Measurements from ENCODE around the gene LCNL1. TPM values are rescaled to one million over a fixed set of nuclear protein-coding genes. Genes with fewer than 3 reads are reported as not detected.

The LCNL1 gene
- total and polyA plus RNA-seq, 2 donors (not counting 1 experiment from before 2014, with no cell fraction given), result not detected

- H3K27me3 Mint-ChIP-seq, result no peaks in the 10 kb centered on the region
- intact Hi-C loops (cut with micrococcal nuclease), result no loop called here
- H3K9me3 Mint-ChIP-seq (ENCODE audit: insufficient read depth), result no peaks in the 10 kb centered on the region
- WGBS (ENCODE audit: insufficient coverage), result 59% methylated on average over 8 of the region's 15 CpGs
- ChIA-PET POLR2A (interaction anchor here (1.0 to 1.3 kb wide), 2 partner anchors 52 to 87 kb away, joined by 4 to 6 read pairs; no protein-coding TSS in a partner anchor), CTCF (interaction anchor here (0.6 to 2.7 kb wide), 18 partner anchors 9 to 475 kb away, joined by 3 to 39 read pairs (median 5); partner anchors contain the start of genes AJM1, EXD3, FUT7 and MAN1B1)
- Histone ChIP-seq H4K20me1 (ENCODE audit: control insufficient read depth, insufficient read depth, low read length, poor library complexity, severe bottlenecking) (peaks cover 11% of the 10 kb centered on the region), H3K27me3 (replicated peaks in 1 of 4; ENCODE audit: control extremely low read depth in 1 of 4, control insufficient read depth in 3 of 4, insufficient read depth in 4 of 4, low read length in 3 of 4) (no peaks in the 10 kb centered on the region), H2AFZ (ENCODE audit: insufficient read depth, low read depth, low read length, poor library complexity, severe bottlenecking) (no peak overlapping the region), H3K4me1 (ENCODE audit: control insufficient read depth in 2 of 2, insufficient read depth in 2 of 2, low read length in 2 of 2) (peaks cover 16 to 25% of the 10 kb centered on the region in 2 donors), H3K36me3 (replicated peaks in 1 of 2; ENCODE audit: control extremely low read depth in 1 of 2, control insufficient read depth in 1 of 2, extremely low read depth in 1 of 2, insufficient read depth in 2 of 2, low read length in 1 of 2) (peaks cover 0 to 2% of the 10 kb centered on the region in 2 experiments), H3K4me2 (replicated peaks; ENCODE audit: low read depth, low read length, poor library complexity, severe bottlenecking) (no peak overlapping the region), H3K9me3 (ENCODE audit: control extremely low read depth in 1 of 3, control insufficient read depth in 2 of 3, insufficient read depth in 1 of 3, low read length in 2 of 3) (no peaks in the 10 kb centered on the region), H3K27ac (ENCODE audit: low read length in 2 of 2) (no peak overlapping the region), H3K79me2 (ENCODE audit: control insufficient read depth, insufficient read depth, low read length) (peaks cover 10% of the 10 kb centered on the region), H3K9ac (ENCODE audit: low read length) (no peak overlapping the region), H3K4me3 (ENCODE audit: control extremely low read depth in 1 of 5, extremely low read depth in 1 of 5, insufficient read depth in 1 of 5, low read depth in 2 of 5, low read length in 4 of 5) (no peak overlapping the region)
- H3K4me3 Mint-ChIP-seq, result peak overlapping the region; percentile 61
- ATAC-seq (ENCODE audit: low read depth) (no peak), DNase-seq (no peak)
- TF ChIP-seq CTCF (IDR thresholded peaks at IDR 0.05) (no peak), EZH2 (IDR thresholded peaks at IDR 0.05; ENCODE audit: borderline replicate concordance, insufficient read depth, low read depth, low read length, poor library complexity, severe bottlenecking) (no peak)
- peaks cover 12% of the 10 kb centered on the region for H3K4me1 Mint-ChIP-seq
- peak overlapping the region; percentile 20 for H3K27ac Mint-ChIP-seq
These were observed 34.8 kb upstream of the LCNL1 start for GRCh38 chr9:136947955-136948510.

GRCh38 chr9:136949239-136949816, 33.5 kb upstream of the LCNL1 start:
- no peaks in the 10 kb centered on the region for H3K9me3 ChIP-seq (ENCODE audit: control extremely low read depth in 1 of 3, control insufficient read depth in 2 of 3, insufficient read depth in 1 of 3, low read length in 2 of 3)
- no peaks in the 10 kb centered on the region for H3K79me2 ChIP-seq (ENCODE audit: control insufficient read depth, insufficient read depth, low read length)
- H3K9ac ChIP-seq (ENCODE audit: low read length), result peak overlapping the region; percentile 66
- no peak for DNase-seq
- WGBS (ENCODE audit: insufficient coverage), result 13% methylated on average over 18 of the region's 22 CpGs
- H3K36me3 ChIP-seq (replicated peaks in 1 of 2; ENCODE audit: control extremely low read depth in 1 of 2, control insufficient read depth in 1 of 2, extremely low read depth in 1 of 2, insufficient read depth in 2 of 2, low read length in 1 of 2), result no peaks in the 10 kb centered on the region
- H3K4me1 ChIP-seq (ENCODE audit: control insufficient read depth in 2 of 2, insufficient read depth in 2 of 2, low read length in 2 of 2), result peaks cover 10 to 19% of the 10 kb centered on the region in 2 donors
- H3K27ac ChIP-seq (ENCODE audit: low read length in 2 of 2), result peak overlapping the region; percentile 41 to 72
- no peak for ATAC-seq (ENCODE audit: low read depth)
- Mint-ChIP-seq H3K27ac (peak overlapping the region; percentile 83), H3K9me3 (ENCODE audit: insufficient read depth) (no peaks in the 10 kb centered on the region), H3K4me3 (peak overlapping the region; percentile 88), H3K27me3 (no peaks in the 10 kb centered on the region), H3K4me1 (peaks cover 12% of the 10 kb centered on the region)
- peak overlapping the region; percentile 94 for H3K4me2 ChIP-seq (replicated peaks; ENCODE audit: low read depth, low read length, poor library complexity, severe bottlenecking)
- H4K20me1 ChIP-seq (ENCODE audit: control insufficient read depth, insufficient read depth, low read length, poor library complexity, severe bottlenecking), result no peaks in the 10 kb centered on the region
- intact Hi-C loops (cut with micrococcal nuclease), result no loop called here
- ChIA-PET CTCF (interaction anchor here (1.0 kb wide), 3 partner anchors 80 to 86 kb away, joined by 3 to 5 read pairs (median 4); partner anchors contain the start of gene FUT7), POLR2A (interaction anchor here (0.7 kb wide), 4 partner anchors 10 to 724 kb away, joined by 3 to 7 read pairs (median 3); no protein-coding TSS in a partner anchor)
- peak overlapping the region; percentile 94 for H2AFZ ChIP-seq (ENCODE audit: insufficient read depth, low read depth, low read length, poor library complexity, severe bottlenecking)
- no peak for TF ChIP-seq EZH2 (IDR thresholded peaks at IDR 0.05; ENCODE audit: borderline replicate concordance, insufficient read depth, low read depth, low read length, poor library complexity, severe bottlenecking)
- TF ChIP-seq CTCF (IDR thresholded peaks at IDR 0.05), result no peak
- peak overlapping the region in 4 of 5 experiments; percentile 49 to 65 (median 58) for H3K4me3 ChIP-seq (ENCODE audit: control extremely low read depth in 1 of 5, extremely low read depth in 1 of 5, insufficient read depth in 1 of 5, low read depth in 2 of 5, low read length in 4 of 5)
- H3K27me3 ChIP-seq (replicated peaks in 1 of 4; ENCODE audit: control extremely low read depth in 1 of 4, control insufficient read depth in 3 of 4, insufficient read depth in 4 of 4, low read length in 3 of 4), result no peaks in the 10 kb centered on the region
